Endothelial cell of umbilical vein (primary cell): ENCODE data around the gene AFF1. TPM values are rescaled to one million over a fixed set of nuclear protein-coding genes. Genes with fewer than 3 reads are reported as not detected.

ENCODE experiments used
- BruUV-seq: library from RNA; stranded (reverse); fragments of 400-500 nt; replicated peaks from 2 replicates; lab custom pipeline; 2021; lab: Mats Ljungman, UMichigan
- CTCF ChIA-PET: fragments of 300-600, 350-600 bp; sonication (Branson Sonifier 250); formaldehyde crosslinking; loops from one replicate; lab custom pipeline; 2021; ENCODE audit warnings: antibody characterized with exemption, inconsistent platforms; lab: Charles Lee
- POLR2A ChIA-PET: fragments of 300-600, 350-600 bp; sonication (Branson Sonifier 250); formaldehyde crosslinking; loops from one replicate; lab custom pipeline; 2021; ENCODE audit warnings: antibody characterized with exemption, inconsistent platforms; lab: Charles Lee
- DNase-seq: peaks from one replicate; pipeline ENCODE4 v3.0.0-alpha.2; 2011; ENCODE audit warnings: low read depth, low spot score
- FAIRE-seq: peaks from 2 replicates; lab custom pipeline; 2011; peaks lifted over from hg19 to GRCh38; lab: Jason Lieb, UNC
- H2AFZ ChIP-seq: 2 replicates; pipeline ENCODE4 v1.6.0; 2012; ENCODE audit warnings: low read depth, low read length, control low read depth, inconsistent platforms
- H3K27ac ChIP-seq: 2 replicates; pipeline ENCODE4 v1.5.1; 2011; ENCODE audit warnings: low read depth, mild to moderate bottlenecking, control low read depth, low read length, moderate library complexity; ENCODE audit not compliant: insufficient read depth
- H3K27me3 ChIP-seq, 2 experiments: 2 replicates each; pipeline versions ENCODE4 v1.6.0 to v1.6.1; 2011; ENCODE audit warnings: low read length in 2 of 2, mixed read lengths in 1 of 2; ENCODE audit not compliant: control insufficient read depth in 2 of 2, insufficient read depth in 2 of 2
- H3K36me3 ChIP-seq, 2 experiments: 2 replicates in 1 of 2; 3 replicates in 1 of 2; pipeline ENCODE4 v1.5.1; 2011; ENCODE audit warnings: low read length in 2 of 2, mild to moderate bottlenecking in 1 of 2, moderate library complexity in 1 of 2; ENCODE audit not compliant: control insufficient read depth in 2 of 2, insufficient read depth in 2 of 2; ENCODE audit errors: extremely low read depth in 1 of 2
- H3K4me1 ChIP-seq: 3 replicates; pipeline ENCODE4 v1.5.1; 2011; ENCODE audit warnings: mild to moderate bottlenecking, low read length; ENCODE audit not compliant: control insufficient read depth, insufficient read depth; ENCODE audit errors: extremely low read depth
- H3K4me2 ChIP-seq: 2 replicates; pipeline ENCODE4 v1.6.1; 2011; ENCODE audit warnings: low read length, control low read depth, mixed read lengths; ENCODE audit not compliant: insufficient read depth
- H3K4me3 ChIP-seq, 3 experiments: fragments of 200-600 bp in 1 of 3; sonication (generic), shearing (Covaris generic) in 1 of 3; replicated peaks in 1 of 3; 2 replicates each; pipeline ENCODE4 v1.5.1; 2011 to 2016; ENCODE audit warnings: control low read depth in 3 of 3, low read length in 3 of 3, mild to moderate bottlenecking in 2 of 3, inconsistent platforms in 1 of 3, low read depth in 1 of 3, moderate library complexity in 1 of 3; ENCODE audit not compliant: insufficient read depth in 1 of 3
- H3K79me2 ChIP-seq: 2 replicates; pipeline ENCODE4 v1.6.0; 2012; ENCODE audit warnings: low read length, inconsistent platforms; ENCODE audit not compliant: control insufficient read depth, insufficient read depth
- H3K9ac ChIP-seq: replicated peaks from 2 replicates; pipeline ENCODE3; 2011; ENCODE audit warnings: low read length, control low read depth; ENCODE audit not compliant: insufficient read depth; ENCODE audit errors: extremely low read depth
- H3K9me1 ChIP-seq: replicated peaks from 3 replicates; pipeline ENCODE4 v1.6.0; 2011; ENCODE audit warnings: mild to moderate bottlenecking, low read length; ENCODE audit not compliant: control insufficient read depth, insufficient read depth; ENCODE audit errors: extremely low read depth
- H3K9me3 ChIP-seq: replicated peaks from 2 replicates; pipeline ENCODE4 v1.5.1; 2012; ENCODE audit warnings: low read length, inconsistent platforms; ENCODE audit not compliant: control insufficient read depth, insufficient read depth
- H4K20me1 ChIP-seq: replicated peaks from 2 replicates; pipeline ENCODE3; 2011; ENCODE audit warnings: mild to moderate bottlenecking, low read length; ENCODE audit not compliant: control insufficient read depth, insufficient read depth; ENCODE audit errors: extremely low read depth
- CTCF ChIP-seq, 2 donors: IDR thresholded peaks; 1 replicate in 1 of 2; 2 replicates in 1 of 2; pipeline ENCODE4 v1.5.1; 2011; ENCODE audit warnings: low read length in 2 of 2, mild to moderate bottlenecking in 2 of 2, moderate library complexity in 2 of 2, control low read depth in 1 of 2, inconsistent platforms in 1 of 2, low read depth in 1 of 2; ENCODE audit not compliant: insufficient read depth in 1 of 2; ENCODE audit errors: extremely low read depth in 1 of 2
- EZH2 ChIP-seq: IDR thresholded peaks from 2 replicates; pipeline ENCODE4 v1.6.1; 2012; ENCODE audit warnings: borderline replicate concordance, low read depth, mild to moderate bottlenecking, moderate library complexity, low read length, inconsistent platforms; ENCODE audit not compliant: severe bottlenecking
- FOS ChIP-seq: IDR thresholded peaks from 2 replicates; pipeline ENCODE4 v1.6.1; 2011; ENCODE audit warnings: mild to moderate bottlenecking, low read length, moderate library complexity, borderline replicate concordance; ENCODE audit not compliant: insufficient read depth
- GATA2 ChIP-seq: IDR thresholded peaks from 2 replicates; pipeline ENCODE4 v1.7.0; 2011; ENCODE audit warnings: low read depth, mild to moderate bottlenecking, moderate library complexity, mixed read lengths, low read length; ENCODE audit not compliant: insufficient read length, insufficient read depth
- JUN ChIP-seq: IDR thresholded peaks from 2 replicates; pipeline ENCODE4 v1.6.1; 2011; ENCODE audit warnings: borderline replicate concordance, low read depth; ENCODE audit not compliant: insufficient read length, insufficient read depth
- MAX ChIP-seq: IDR thresholded peaks from 2 replicates; pipeline ENCODE4 v1.6.1; 2011; ENCODE audit not compliant: insufficient read depth, insufficient read length
- MYC ChIP-seq: IDR thresholded peaks from one replicate; pipeline ENCODE4 v1.6.1; 2011; ENCODE audit warnings: mild to moderate bottlenecking, low read depth, low read length
- POLR2A ChIP-seq: IDR thresholded peaks from 2 replicates; pipeline ENCODE4 v1.6.1; 2012; ENCODE audit warnings: low read depth, mild to moderate bottlenecking, control low read depth, low read length
- POLR2AphosphoS5 ChIP-seq: IDR thresholded peaks from 2 replicates; pipeline ENCODE4 v1.6.1; 2012; ENCODE audit warnings: low read depth, mild to moderate bottlenecking, control low read depth, low read length, moderate library complexity; ENCODE audit not compliant: insufficient read depth
- dilution Hi-C: fragments of 300-500 bp; cut with MboI; formaldehyde crosslinking; loops from one replicate; pipeline ENCODE4 v1.15.0; 2019; ENCODE audit warnings: low sequenced_read_pairs; ENCODE audit not compliant: extremely low pct_ligation_motif_present
- intact Hi-C: fragments of 100-400 bp; cut with micrococcal nuclease; formaldehyde crosslinking; loops from one replicate; pipeline ENCODE4 v1.10.0; 2022
- polyA plus RNA-seq, 4 experiments: library from polyadenylated mRNA; depleted of rRNA in 3 of 4; stranded (reverse) in 3 of 4; unstranded in 1 of 4; fragments of >200 nt; gene quantifications; 2 replicates each; pipeline versions ENCODE4 v1.2.1 to v1.2.3, GENCODE V29; 2011 to 2012; ENCODE audit warnings: missing spikeins in 1 of 4
- total RNA-seq: library from RNA; stranded (reverse); gene quantifications from 2 replicates; pipeline ENCODE4 v1.2.3, GENCODE V29; 2021

Gene AFF1
- total and polyA plus RNA-seq, 2 donors (not counting 3 experiments of a cell fraction or from before 2014, with no cell fraction given) = 26.2 to 106 TPM

- peak overlapping the region; percentile 19 for H3K27ac ChIP-seq
- intact Hi-C loops = no loop called here
- H3K27me3 ChIP-seq = no peaks in the 10 kb centered on the region
- FAIRE-seq (peak; percentile 76), DNase-seq (peak; percentile 71)
- TF ChIP-seq EZH2 (no peak), CTCF (IDR thresholded peaks at IDR 0.05; ENCODE audit: extremely low read depth in 1 of 2, insufficient read depth in 1 of 2, low read depth in 1 of 2, low read length in 2 of 2) (no peak), MYC (no peak), JUN (no peak), GATA2 (no peak), MAX (no peak), POLR2A (no peak), POLR2AphosphoS5 (no peak), FOS (no peak)
- H3K9me1 ChIP-seq = no peaks in the 10 kb centered on the region
- no peaks in the 10 kb centered on the region for H4K20me1 ChIP-seq
- ChIA-PET CTCF (interaction anchor here (1.1 to 4.1 kb wide), 9 partner anchors 11 to 109 kb away, joined by 3 to 25 read pairs (median 5); partner anchors contain the start of gene AFF1), POLR2A (interaction anchor here (1.4 to 2.4 kb wide), 2 partner anchors 14 to 25 kb away, joined by 3 to 10 read pairs; no protein-coding TSS in a partner anchor)
- peak overlapping the region in 1 of 3 experiments; percentile 44 for H3K4me3 ChIP-seq
- H3K4me2 ChIP-seq = peak overlapping the region; percentile 75
- H3K36me3 ChIP-seq = no peaks in the 10 kb centered on the region
- H2AFZ ChIP-seq = no peak overlapping the region
- H3K79me2 ChIP-seq = peaks cover 83% of the 10 kb centered on the region
- no peaks in the 10 kb centered on the region for H3K9me3 ChIP-seq
- BruUV-seq = no TSS peak
- H3K9ac ChIP-seq = peak overlapping the region; percentile 12
- H3K4me1 ChIP-seq = peaks cover 56% of the 10 kb centered on the region
- dilution Hi-C loops = no loop called here
Measured at GRCh38 chr4:87031920-87032319, 97.1 kb downstream of the AFF1 start.
